ENCODE results near the gene SPG11. TPM values are rescaled to one million over a fixed set of nuclear protein-coding genes. Genes with fewer than 3 reads are reported as not detected.
"Not testable (repeated sequence)": the region's sequence is repeated elsewhere in the genome, so short reads cannot be mapped to it uniquely, and the experiment has no call there.

The SPG11 gene
- total RNA-seq, 4 donors from 2014 or later, result 123 to 182 (median 168) TPM

DNA sequence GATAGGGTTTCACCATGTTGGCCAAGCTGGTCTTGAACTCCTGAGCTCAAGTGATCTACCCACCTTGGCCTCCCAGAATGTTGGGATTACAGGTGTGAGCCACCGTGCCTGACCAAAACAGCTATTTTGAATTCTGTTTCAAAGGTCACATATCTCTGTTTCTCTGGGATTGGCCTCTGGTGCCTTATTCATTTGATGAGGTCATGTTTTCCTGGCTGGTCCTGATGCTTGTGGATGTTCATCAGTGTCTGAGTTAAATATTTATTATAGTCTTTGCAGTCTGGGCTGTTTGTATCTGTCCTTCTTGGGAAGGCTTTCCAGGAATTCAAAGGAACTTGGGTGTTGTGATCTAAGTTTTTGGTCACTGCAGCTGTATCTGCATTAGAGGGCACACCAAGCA is 42.5 kb upstream of the SPG11 start:
- Histone ChIP-seq H3K27me3 (no peaks in the 10 kb centered on the region), H3K4me1 (no peaks in the 10 kb centered on the region), H3K36me3 (no peaks in the 10 kb centered on the region), H3K9me3 (no peaks in the 10 kb centered on the region), H3K27ac (no peak overlapping the region), H3K4me3 (replicated peaks in 1 of 3) (no peak overlapping the region)
- TF ChIP-seq CTCF (IDR thresholded peaks at IDR 0.05) (no peak), POLR2A (IDR thresholded peaks at IDR 0.05) (no peak)
- WGBS, 2 donors, result 89 to 92% methylated on average over 1 of the region's 1 CpG
- DNase-seq, result no peak
- intact Hi-C loops (cut with DNase I), result no loop called here

- intact Hi-C loops (cut with DNase I); H3K4me3 ChIP-seq (replicated peaks in 1 of 3); H3K36me3 ChIP-seq; H3K27ac ChIP-seq; H3K4me1 ChIP-seq; DNase-seq; H3K27me3 ChIP-seq; H3K9me3 ChIP-seq: not testable (repeated sequence)
Measured at GRCh38 chr15:44700676-44701075, 37.2 kb upstream of the SPG11 start.

DNA sequence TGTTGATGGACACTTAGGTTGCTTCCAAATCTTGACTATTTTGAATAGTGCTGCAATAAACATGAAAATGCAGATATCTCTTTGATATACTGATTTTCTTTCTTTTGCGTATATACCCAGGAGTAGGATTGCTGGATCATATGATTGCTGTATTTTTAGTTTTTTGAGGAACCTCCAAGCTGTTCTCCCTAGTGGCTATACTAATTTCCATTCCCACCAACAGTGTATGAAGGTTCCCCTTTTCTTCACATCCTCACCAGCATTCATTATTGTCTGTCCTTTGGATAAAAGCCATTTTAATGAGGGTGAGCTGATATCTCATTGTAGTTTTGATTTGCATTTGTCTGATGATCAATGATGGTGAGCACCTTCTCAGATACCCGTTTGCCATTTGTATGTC is 35.2 kb upstream of the SPG11 start:
- Histone ChIP-seq H3K9me3 (no peaks in the 10 kb centered on the region), H3K27ac (no peak overlapping the region), H3K36me3 (no peaks in the 10 kb centered on the region), H3K4me1 (no peaks in the 10 kb centered on the region), H3K4me3 (replicated peaks in 1 of 3) (no peak overlapping the region), H3K27me3 (no peaks in the 10 kb centered on the region)
- intact Hi-C loops (cut with DNase I), result no loop called here
- 81 to 92% methylated on average over 2 of the region's 2 CpGs for WGBS, 2 donors
- no peak for DNase-seq
- TF ChIP-seq CTCF (IDR thresholded peaks at IDR 0.05), result no peak
- TF ChIP-seq POLR2A (IDR thresholded peaks at IDR 0.05), result no peak

GRCh38 chr15:44697014-44697413 is 33.6 kb upstream of the SPG11 start:
- Histone ChIP-seq H3K27ac (no peak overlapping the region), H3K27me3 (no peaks in the 10 kb centered on the region), H3K4me1 (no peaks in the 10 kb centered on the region), H3K36me3 (no peaks in the 10 kb centered on the region), H3K4me3 (replicated peaks in 1 of 3) (no peak overlapping the region), H3K9me3 (no peaks in the 10 kb centered on the region)
- DNase-seq, result no peak
- intact Hi-C loops (cut with DNase I), result no loop called here
- no peak for TF ChIP-seq CTCF (IDR thresholded peaks at IDR 0.05)
- TF ChIP-seq POLR2A (IDR thresholded peaks at IDR 0.05), result no peak

DNA sequence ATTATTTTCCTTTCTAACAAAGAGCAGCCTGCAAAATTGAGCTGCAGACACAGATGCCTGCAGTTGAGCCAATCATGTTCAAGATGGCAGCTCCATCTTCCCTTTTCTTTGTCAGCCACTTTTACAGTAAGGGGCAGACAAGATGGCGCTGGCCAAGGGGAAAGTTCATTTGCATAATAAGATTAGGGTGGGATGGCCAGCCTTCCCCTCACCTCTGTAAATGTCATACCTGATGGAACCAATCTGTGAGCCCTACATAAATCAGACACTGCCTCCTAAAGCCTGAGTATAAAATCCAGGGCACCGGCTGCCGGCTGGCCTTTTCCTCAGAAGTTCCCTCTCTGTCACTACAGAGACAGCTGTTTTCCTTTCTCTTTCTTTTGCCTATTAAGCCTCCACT is 31.8 kb upstream of the SPG11 start:
- H3K36me3 ChIP-seq, result no peaks in the 10 kb centered on the region
- H3K4me3 ChIP-seq (replicated peaks in 1 of 3), result no peak overlapping the region
- H3K27ac ChIP-seq, result no peak overlapping the region
- no peaks in the 10 kb centered on the region for H3K27me3 ChIP-seq
- WGBS, 2 donors, result 76 to 81% methylated on average over 3 of the region's 3 CpGs
- intact Hi-C loops (cut with DNase I), result no loop called here
- no peak for DNase-seq
- H3K9me3 ChIP-seq, result no peaks in the 10 kb centered on the region
- TF ChIP-seq CTCF (IDR thresholded peaks at IDR 0.05), result no peak
- TF ChIP-seq POLR2A (IDR thresholded peaks at IDR 0.05), result no peak
- H3K4me1 ChIP-seq, result no peaks in the 10 kb centered on the region

- DNase-seq, result no peak
- H3K27me3 ChIP-seq, result no peaks in the 10 kb centered on the region
- no peak overlapping the region for H3K4me3 ChIP-seq (replicated peaks in 1 of 3)
- H3K36me3 ChIP-seq, result no peaks in the 10 kb centered on the region
- 83 to 85% methylated on average over 4 of the region's 4 CpGs for WGBS, 2 donors
- no peaks in the 10 kb centered on the region for H3K9me3 ChIP-seq
- intact Hi-C loops (cut with DNase I), result no loop called here
- no peaks in the 10 kb centered on the region for H3K4me1 ChIP-seq
- no peak overlapping the region for H3K27ac ChIP-seq
- TF ChIP-seq POLR2A (IDR thresholded peaks at IDR 0.05) (no peak), CTCF (IDR thresholded peaks at IDR 0.05) (no peak)
Measured at GRCh38 chr15:44694416-44694815, 31.0 kb upstream of the SPG11 start.

Measured in thyroid gland (tissue), 4 donors.